GM10847 (cell line): Measurements from ENCODE around the gene CAPN15.

Experiments
- POLR2A ChIP-seq: IDR thresholded peaks from 2 replicates; pipeline ENCODE4 v1.6.1; 2011; ENCODE audit not compliant: insufficient read length; ENCODE audit errors: extremely low read depth

The CAPN15 gene

DNA sequence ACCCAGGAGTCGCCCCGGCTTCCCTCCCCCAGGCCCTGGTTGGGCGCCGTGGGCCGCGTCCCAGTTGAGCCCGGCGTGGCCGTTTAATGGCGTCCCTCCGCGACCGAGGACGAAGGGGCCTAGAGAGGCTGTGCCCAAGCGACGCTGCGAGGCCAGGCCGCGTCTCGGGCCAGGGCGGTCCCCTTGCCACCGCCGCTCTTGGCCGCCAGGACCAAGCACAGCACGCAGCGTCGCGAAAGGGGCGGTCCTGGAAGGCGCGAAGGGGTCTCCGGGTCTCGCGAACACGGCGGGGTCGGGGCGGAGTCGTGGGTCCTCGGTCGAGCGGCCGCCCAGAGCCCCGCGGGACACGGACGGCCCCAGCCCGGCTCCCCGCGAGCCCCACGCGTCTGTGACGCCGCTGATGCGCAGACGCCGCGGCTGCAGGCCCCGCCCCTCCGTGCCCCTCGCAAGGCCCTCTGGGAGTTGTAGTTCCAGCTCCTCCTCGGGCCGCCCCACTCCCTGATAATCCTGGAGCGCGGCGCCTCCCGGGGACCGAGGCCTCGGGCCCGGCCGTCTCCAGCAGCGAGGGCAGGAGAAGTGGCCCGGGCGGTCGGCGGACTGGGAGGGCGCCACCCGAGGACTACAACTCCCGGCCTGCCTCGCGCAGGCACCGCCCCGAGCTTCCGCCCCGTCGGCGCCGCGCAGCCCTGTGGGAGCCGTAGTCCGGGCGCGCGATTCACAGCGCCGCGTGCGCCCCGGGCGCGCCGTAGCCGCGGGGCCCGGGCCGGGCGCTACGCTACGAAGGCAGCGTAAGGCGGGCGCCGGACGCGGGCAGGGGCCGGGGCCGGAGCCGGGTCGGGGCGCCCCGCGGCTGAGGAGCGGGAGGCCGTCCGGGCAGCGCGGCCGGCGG lies at the start of gene CAPN15:
Gene CAPN15 (plus strand): TSS at position 698 of the 889 bp plus-strand sequence. CDS start 19,127 bp downstream, outside the sequence.
- TF ChIP-seq POLR2A, result peak; percentile 69

DNA sequence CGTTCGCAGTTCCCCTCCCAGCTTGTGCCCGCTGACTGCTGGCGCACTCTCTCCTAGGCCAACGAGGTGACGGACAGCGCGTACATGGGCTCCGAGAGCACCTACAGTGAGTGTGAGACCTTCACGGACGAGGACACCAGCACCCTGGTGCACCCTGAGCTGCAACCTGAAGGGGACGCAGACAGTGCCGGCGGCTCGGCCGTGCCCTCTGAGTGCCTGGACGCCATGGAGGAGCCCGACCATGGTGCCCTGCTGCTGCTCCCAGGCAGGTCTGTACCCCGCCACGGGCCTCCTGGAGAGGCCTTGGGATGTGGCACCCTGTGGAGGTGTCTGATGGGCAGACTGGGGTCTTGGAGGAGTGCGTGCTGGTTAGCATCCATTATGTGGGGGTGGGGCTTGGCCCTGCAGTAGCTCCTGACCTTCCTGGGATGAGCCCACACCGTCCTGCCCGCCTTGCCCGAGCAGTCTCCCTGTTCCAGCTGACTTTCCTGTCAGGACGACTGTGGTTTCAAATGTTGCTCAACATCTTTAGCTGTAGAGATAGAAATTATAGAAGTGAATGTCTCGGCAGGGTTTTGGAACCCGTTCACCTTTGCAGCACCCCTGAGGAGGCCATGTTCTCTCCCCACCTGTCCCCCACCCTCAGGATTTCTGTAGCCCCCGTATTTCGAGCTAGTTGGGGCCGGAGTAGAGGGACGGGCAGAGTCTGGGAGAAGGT lies 44.9 kb upstream of the CAPN15 start:
- no peak for TF ChIP-seq POLR2A

DNA sequence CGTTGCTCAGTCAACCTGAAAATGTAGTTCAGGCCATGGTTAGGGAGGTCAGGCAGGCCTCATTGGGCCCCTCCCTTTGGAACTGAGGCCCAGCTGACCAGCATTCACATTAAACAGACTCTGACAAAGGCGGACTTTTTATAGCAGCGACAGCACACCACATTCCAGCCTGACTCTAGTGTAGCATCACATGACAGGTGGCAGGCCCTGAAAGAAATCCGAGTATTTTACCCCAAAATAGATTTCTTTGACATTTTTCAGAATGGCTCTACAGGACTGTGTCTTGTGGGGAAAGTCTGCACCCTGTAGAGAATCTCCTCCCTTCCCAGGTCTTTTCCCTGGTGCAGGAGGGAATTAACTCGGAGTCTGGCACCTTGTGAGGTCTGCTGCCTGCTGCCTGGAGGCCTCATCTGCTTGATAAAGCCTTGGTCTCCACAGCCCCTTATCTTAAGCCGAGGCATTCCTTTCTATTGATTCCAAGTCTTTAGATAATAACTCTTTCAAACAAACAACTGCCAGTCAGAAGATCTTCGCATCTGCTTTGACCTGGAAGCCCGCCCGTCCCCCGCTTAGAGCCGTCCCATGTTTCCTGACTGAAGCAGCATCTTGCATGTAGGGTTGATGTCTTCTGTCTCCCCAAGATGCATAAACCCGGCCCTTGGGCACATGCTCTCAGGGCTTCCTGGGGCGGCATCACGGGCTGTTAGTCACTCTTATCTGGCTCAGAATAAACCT lies 44.0 kb upstream of the CAPN15 start:
- no peak for TF ChIP-seq POLR2A

DNA sequence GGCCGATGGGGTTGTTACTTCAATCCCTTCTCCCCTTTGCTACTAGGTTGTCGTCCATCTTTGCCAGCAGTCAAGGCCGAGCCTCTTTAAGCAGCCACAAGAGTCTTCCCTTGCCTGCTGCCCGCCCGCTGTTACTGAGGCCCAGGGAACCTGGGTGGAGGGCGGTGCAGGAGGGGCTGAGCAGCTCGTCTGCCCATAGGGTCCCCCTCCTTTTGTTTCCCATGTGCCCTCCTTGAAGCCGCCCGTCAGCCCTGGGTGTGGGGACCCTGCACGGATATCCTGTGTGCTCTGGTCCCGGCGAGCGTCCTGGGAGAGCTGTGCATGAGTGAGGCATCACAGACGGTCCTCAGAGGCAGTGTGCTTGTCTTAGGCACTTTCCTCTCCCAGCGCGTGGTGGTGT lies 37.9 kb upstream of the CAPN15 start:
- TF ChIP-seq POLR2A, result no peak

DNA sequence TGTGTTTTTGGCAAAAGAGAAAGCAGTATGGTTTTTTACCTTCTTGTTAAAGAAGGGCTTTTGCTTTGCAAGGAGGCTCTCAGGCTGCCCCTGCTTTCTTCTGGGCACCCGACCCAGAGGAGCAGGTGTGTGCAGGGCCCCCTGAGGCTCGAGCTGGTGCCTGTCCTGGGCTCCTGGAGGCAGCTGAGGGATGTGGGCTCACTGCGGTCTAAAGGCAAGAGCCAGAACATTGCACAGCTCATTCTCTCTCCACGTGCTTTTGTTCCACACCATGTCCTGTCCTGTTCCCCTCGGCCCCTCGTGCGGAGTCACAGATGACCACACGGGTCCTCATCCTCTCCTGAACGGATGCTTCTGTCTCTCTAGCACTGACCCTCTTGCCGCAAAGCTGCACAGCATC lies 36.7 kb upstream of the CAPN15 start:
- TF ChIP-seq POLR2A, result no peak

DNA sequence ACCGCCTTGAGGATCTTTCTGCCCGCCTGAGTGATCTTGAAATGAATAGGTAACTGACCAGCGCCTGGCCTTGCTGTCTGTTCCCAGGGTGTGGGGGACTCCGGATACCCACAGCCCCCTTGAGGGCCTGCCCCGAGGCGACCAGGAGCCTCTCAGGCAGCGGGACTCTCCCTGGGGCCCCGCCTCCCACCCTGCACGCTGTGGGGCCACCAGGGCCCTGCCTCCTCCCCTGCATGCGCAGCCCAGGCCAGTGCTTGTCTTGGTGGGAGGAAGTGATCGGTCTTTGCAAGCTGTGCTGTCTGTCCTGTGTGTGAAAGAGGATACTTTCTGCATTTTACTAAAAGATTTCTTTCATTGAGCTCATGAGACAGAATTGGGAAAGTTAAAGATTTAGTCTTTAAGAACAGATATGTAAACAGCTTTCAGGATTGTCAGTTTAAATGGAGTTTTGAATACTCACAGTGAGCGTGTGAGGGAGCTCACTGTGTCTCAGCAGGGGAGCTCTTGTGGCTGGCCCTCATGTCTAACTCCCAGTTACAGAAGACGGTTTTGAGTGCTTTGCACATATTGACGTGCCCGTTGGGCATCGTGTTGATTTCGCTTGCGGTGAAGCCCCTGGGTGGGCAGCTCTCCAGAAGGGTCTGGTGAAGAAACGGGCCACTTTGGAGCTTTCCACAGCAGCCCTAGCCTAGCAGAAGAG lies 36.1 kb upstream of the CAPN15 start:
- no peak for TF ChIP-seq POLR2A

DNA sequence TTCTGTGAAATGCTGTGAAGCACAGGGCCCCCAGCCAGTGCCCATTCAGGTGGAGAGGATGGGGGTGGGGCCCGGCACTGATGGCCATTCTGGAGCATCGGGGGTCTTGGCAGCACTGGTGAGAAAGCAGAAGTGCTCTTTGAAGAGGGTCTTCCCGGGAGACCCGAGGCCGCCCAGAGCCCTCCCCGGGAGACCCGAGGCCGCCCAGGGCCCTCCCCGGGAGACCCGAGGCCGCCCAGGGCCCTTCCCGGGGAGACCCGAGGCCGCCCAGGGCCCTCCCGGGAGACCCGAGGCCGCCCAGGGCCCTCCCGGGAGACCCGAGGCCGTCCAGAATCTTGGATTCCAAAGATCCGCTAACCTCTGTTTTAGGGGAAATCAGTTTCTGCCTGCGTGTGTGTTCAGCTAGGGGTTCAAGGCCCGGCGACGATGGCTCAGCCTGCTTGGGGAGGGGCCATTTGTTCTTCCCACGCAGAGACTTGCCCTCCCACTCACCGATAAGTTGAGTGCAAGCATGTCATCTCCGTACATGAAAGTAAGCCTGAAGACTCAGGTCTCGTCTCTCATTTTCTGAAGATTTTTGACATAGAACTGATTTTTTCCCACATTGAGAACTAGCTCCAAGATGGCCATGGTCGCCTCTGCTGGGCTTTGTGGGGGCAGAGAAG lies 35.2 kb upstream of the CAPN15 start:
- TF ChIP-seq POLR2A, result no peak

DNA sequence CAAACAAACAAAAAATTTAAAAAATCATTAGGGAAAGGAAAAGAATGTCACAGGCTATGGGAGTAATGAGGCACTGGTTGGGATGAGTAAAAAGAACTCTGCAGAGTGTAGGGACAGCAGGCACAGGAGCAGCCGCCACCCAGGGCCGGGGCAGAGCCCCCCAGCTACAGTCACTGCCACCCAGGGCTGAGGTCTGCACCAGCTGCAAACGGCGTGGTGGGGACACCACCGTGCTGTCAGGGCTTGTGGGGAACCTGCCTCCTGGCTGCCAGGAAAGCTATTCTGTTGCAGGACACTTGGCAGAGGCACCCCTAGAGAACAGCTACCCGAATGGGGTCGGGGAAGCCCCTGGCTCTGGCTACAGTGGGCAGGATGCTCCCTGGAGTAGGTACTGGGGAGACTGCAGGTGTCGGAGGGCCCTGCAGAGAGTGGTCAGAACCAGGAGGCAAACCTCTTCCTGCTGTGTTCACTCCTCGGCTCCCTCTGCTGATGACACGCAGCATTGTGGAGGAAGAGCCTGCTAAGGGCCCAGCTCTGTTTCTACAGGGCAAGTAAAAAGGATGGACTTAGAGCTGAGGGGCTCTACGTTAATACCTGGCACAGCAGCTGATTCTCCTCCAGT lies 32.3 kb upstream of the CAPN15 start:
- TF ChIP-seq POLR2A, result no peak

DNA sequence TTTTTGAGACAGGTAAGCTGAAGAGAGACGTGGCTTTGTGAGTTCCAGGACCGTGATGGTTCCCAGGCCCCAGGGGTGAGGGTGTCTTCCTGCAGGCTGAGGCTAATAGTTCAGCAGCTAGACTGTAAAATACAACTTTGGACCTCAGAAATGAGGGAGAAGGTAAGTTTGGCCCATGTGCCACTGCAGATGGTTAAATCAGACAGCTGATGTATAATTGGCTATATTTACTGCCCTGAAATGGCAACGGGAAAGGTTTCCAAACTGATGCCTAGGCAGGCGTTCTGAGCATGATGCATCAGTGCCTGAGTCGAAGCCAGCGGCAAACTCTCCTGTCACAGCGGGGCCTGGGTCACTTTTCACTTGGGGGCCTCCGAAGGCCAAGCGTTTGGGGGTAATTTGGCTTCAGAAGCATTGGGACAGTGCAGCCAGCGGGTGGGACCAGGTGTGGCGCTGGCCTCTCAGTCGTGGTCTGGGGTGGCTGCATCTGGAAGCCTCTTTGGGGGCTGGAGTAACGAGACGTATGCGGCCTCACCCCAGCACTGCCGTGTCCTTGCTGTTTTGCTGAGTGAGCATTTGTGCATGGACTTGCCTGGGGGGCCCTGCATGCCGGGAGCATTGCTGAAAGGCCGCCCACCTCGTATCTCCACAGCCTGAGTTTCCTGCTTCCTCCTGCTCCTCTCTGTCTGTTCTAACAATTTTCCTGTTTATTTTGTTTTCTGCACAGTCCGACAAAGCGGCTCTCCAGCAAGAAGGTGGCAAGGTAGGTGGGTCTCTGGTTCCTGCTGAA lies 31.2 kb upstream of the CAPN15 start:
- TF ChIP-seq POLR2A, result no peak

DNA sequence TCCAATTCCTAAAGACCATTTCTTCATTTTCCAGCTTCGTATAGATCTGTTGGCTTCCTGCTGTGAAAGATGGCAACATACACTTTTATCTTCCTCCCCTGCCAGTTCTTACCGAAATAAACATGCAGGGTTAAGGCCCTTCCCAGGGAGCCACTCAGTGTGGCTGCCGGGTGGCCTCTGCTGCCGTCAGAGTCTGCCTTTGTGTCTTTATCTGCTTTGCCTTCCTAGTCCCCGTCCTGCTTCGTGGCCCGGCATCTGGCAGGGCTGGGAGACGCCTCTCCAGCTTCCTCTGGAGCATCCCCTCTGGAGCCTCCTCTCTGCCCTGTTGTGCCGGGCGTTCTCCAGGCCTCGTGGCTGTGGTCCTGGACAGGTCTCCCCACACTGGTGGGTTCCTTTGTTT lies 30.3 kb upstream of the CAPN15 start:
- TF ChIP-seq POLR2A, result no peak

DNA sequence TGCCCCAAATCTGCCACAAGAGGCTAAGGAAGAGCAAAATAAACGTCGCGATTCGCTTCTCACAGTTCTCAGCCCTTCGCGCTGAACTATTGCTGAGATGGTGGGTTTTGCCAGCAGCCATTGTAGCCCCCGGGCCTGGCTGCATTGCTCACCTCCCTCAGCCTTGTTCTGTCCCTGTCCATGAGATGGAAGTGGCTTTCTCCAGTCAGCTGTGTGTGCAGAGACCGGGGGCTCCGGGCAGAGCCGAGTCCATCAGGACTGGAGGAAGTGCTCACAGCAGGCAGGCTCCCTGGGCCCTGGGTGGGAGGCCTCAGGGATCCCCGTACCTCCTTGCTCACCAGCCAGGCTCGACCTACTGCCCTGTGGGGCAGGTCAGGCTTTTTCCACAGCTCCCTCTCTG lies 27.6 kb upstream of the CAPN15 start:
- no peak for TF ChIP-seq POLR2A

DNA sequence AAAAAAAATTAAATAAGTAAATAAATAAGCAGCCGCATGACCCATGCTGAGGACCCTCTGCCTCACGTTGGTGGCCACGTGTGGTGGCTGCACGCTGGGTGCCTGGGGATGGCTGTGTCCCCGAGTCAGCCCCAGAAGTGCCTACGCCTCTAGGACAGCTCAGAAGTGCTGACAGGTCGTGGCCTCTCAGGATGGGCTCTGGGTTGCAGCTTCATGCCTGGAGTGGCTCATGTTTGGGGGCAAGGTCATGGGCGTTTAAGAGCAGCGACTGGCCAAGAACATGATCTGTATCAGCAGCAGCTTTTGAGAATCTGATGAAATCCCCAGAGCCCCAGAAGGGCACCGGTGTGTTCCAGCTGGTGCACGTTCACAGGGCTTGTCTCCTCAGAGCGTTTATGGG lies 26.8 kb upstream of the CAPN15 start:
- no peak for TF ChIP-seq POLR2A

DNA sequence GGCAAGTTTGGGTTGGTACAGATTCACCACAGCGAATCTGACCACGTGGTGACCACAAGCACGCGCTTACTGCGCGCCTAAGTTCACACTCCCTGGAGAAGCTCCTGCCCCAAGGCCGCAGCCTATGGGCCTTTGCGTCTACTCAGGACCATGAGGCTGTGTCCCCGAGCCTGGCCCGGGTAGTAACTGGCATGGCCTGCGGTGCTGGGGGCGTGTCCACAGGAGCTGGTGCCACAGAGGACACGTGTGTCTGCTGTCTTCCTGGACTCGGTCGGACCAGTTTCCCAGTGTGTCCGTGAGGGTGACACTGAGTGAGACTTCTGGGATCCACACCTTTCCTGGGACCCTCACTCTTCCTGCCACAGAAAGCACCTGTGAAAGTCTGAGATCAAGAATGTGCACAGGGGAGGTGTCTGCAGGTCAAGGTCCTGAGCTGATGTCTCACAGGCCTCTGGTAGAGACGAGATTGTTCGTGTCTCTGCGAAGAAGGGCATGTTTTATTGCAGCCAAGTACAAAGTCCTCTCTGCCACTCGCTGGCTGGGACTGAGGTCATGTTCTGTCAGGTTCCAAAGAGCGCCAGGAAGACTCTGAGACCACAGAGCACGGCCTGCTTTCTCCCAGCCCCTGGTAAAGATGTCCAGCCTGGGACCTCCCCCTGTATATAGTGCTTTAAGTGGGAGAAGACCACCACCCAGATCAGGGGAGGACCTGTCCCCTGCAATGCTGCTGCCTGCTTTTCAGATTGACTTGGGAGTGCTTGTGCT lies 25.2 kb upstream of the CAPN15 start:
- no peak for TF ChIP-seq POLR2A
